Sigmoid colon (tissue), 7 donors: ENCODE data around the gene PTGDS. TPM values are rescaled to one million over a fixed set of nuclear protein-coding genes. Genes with fewer than 3 reads are reported as not detected.
"Not testable (repeated sequence)": the region's sequence is repeated elsewhere in the genome, so short reads cannot be mapped to it uniquely, and the experiment has no call there.

Experiments used
- DNase-seq: peaks from one replicate; pipeline ENCODE4 v3.0.0-alpha.2; 2019
- H3K27ac ChIP-seq, 4 donors: fragments of 200-600 bp; sonication (generic); one replicate each; pipeline ENCODE4 v1.5.1; 2016 to 2019; ENCODE audit warnings: mild to moderate bottlenecking in 1 of 4
- H3K27me3 ChIP-seq, 3 donors: fragments of 200-600 bp; sonication (generic); one replicate each; pipeline ENCODE4 v1.5.1; 2019; ENCODE audit warnings: mild to moderate bottlenecking in 1 of 3
- H3K36me3 ChIP-seq, 4 donors: fragments of 200-600 bp; sonication (generic); one replicate each; pipeline ENCODE4 v1.5.1; 2016 to 2019
- H3K4me1 ChIP-seq, 4 donors: fragments of 200-600 bp; sonication (generic); one replicate each; pipeline ENCODE4 v1.5.1; 2017 to 2019
- H3K4me3 ChIP-seq, 4 donors: fragments of 200-600 bp; sonication (generic); one replicate each; pipeline ENCODE4 v1.5.1; 2017 to 2019; ENCODE audit warnings: mild to moderate bottlenecking in 2 of 4, moderate library complexity in 1 of 4
- H3K9me3 ChIP-seq, 4 donors: fragments of 200-600 bp in 3 of 4; sonication (generic) in 3 of 4; one replicate each; pipeline versions ENCODE4 v1.5.1 to v1.6.1; 2013 to 2019
- CTCF ChIP-seq, 4 experiments: fragments of 450-650 bp in 3 of 4; fragments of 200-600 bp in 1 of 4; IDR thresholded peaks; one replicate each; pipeline ENCODE4 v1.5.1; 2016 to 2019; ENCODE audit warnings: antibody characterized with exemption in 4 of 4, mild to moderate bottlenecking in 3 of 4, moderate library complexity in 2 of 4
- EP300 ChIP-seq, 4 donors: sonication (generic); formaldehyde crosslinking; IDR thresholded peaks; one replicate each; pipeline ENCODE4 v1.6.1; 2017; ENCODE audit warnings: antibody characterized with exemption in 4 of 4
- POLR2A ChIP-seq, 2 donors: fragments of 450-650 bp; IDR thresholded peaks; one replicate each; pipeline ENCODE4 v1.6.1; 2016; ENCODE audit warnings: antibody characterized with exemption in 2 of 2, mild to moderate bottlenecking in 2 of 2, moderate library complexity in 2 of 2
- POLR2AphosphoS5 ChIP-seq, 4 donors: sonication (generic); formaldehyde crosslinking; IDR thresholded peaks; one replicate each; pipeline ENCODE4 v1.6.1; 2017; ENCODE audit warnings: antibody characterized with exemption in 4 of 4
- WGBS, 2 donors: extraction: QIAGEN DNeasy Blood & Tissue Kit; methylation state at CpG; one replicate each; pipeline ENCODE4 v1.1.7; 2013; 5-methylcytosine and 5-hydroxymethylcytosine counted together
- intact Hi-C: fragments of 100-400 bp; cut with DNase I; formaldehyde crosslinking; loops from one replicate; pipeline ENCODE4 v1.15.1; 2023
- polyA plus RNA-seq, 3 donors: library from polyadenylated mRNA; stranded (reverse); fragments of 200-250 nt; gene quantifications; one replicate each; pipeline ENCODE4 v1.2.3, GENCODE V29; 2013
- total RNA-seq, 4 donors: library from RNA; depleted of rRNA; stranded (reverse); fragments of >200 nt; gene quantifications; one replicate each; pipeline ENCODE4 v1.1.0, GENCODE V29; 2016
- donor health status: healthy with polysubstance abuse.
- donor health status: Bipolar disorder and iron deficiency.
- donor health status: healthy.

PTGDS gene
- total and polyA plus RNA-seq, 7 donors, result 8.3 to 218 (median 28.5) TPM

DNA sequence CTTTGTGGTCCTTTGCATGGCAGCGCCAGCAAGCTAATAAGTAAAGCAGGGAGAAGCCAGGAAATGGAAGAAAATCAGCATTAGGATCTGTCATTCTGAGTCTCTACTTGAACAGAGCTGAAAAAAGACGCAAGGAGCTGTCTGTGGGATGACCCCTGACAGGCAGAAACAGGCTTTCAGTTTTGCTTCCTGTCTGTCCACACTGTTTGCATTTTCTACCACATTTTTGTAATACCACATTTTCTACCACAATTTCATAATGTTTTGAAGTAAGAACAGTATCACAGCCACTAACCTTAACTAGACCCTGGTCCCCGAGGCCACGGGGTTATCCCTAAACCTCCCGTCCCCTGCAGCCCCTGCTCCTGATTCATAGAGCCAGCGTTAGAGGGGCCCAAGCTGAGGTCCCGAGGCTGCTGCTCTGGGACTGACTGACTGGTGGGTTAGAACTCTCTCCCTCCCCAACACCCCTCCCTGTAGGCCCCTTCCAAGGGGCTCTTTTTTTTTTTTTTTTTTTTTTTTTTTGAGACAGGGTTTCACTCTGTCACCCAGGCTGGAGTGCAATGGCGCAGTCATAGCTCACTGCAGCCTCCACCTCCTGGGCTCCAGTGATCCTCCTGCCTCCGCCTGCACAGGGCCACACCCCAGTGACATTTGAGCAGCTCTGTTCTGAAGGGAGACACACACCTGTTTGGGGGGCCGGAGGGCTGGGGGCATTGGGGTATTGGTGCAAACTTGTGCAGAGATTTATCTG lies 23.1 kb downstream of the PTGDS start:
- no peaks in the 10 kb centered on the region for H3K9me3 ChIP-seq
- WGBS, 2 donors, result 55 to 71% methylated on average over 10 of the region's 10 CpGs
- H3K27ac ChIP-seq, result peak overlapping the region in 1 of 4 donors; percentile 1
- peaks cover 11 to 33% (median 25%) of the 10 kb centered on the region in 3 donors for H3K27me3 ChIP-seq
- intact Hi-C loops, result no loop called here
- no peak overlapping the region for H3K4me3 ChIP-seq
- no peaks in the 10 kb centered on the region for H3K36me3 ChIP-seq
- DNase-seq, result no peak
- peaks cover 0 to 14% (median 12%) of the 10 kb centered on the region in 4 donors for H3K4me1 ChIP-seq
- TF ChIP-seq POLR2A (IDR thresholded peaks at IDR 0.05), result no peak
- TF ChIP-seq POLR2AphosphoS5 (IDR thresholded peaks at IDR 0.05), result no peak
- no peak for TF ChIP-seq EP300 (IDR thresholded peaks at IDR 0.05)
- TF ChIP-seq CTCF (IDR thresholded peaks at IDR 0.05), result no peak

GRCh38 chr9:137001857-137002645 lies 24.7 kb downstream of the PTGDS start:
- Histone ChIP-seq H3K27ac (no peak overlapping the region), H3K27me3 (peaks cover 3 to 16% (median 8%) of the 10 kb centered on the region in 3 donors), H3K36me3 (no peaks in the 10 kb centered on the region), H3K4me3 (no peak overlapping the region), H3K9me3 (no peaks in the 10 kb centered on the region), H3K4me1 (no peaks in the 10 kb centered on the region)
- intact Hi-C loops, result no loop called here
- 80 to 91% methylated on average over 20 of the region's 20 CpGs for WGBS, 2 donors
- TF ChIP-seq POLR2A (IDR thresholded peaks at IDR 0.05) (no peak), CTCF (IDR thresholded peaks at IDR 0.05) (no peak), EP300 (IDR thresholded peaks at IDR 0.05) (no peak)
- no peak for DNase-seq

DNA sequence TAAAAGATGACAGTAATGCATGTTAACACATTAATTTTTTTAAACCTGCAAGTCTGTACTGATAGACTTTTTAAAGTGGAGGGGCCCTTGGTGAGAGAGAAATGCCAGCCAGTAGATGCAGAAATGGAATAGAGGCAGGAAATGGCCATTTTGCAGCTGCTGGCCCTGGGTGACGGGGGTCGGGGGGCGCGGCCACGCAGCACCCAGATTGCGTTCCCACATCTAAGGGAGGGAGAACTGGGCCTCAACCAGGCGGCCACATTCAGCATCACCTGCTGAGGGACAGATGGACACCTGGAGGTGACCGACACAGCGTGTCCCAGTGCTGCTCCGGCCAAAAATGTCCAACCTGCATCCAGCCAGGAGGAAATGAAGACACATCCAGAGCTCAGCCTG lies 25.3 kb downstream of the PTGDS start:
- Histone ChIP-seq H3K9me3 (no peaks in the 10 kb centered on the region), H3K4me1 (no peaks in the 10 kb centered on the region), H3K27me3 (peaks cover under 1 to 10% (median 2%) of the 10 kb centered on the region in 3 donors), H3K27ac (no peak overlapping the region), H3K36me3 (no peaks in the 10 kb centered on the region), H3K4me3 (no peak overlapping the region)
- no peak for TF ChIP-seq POLR2AphosphoS5 (IDR thresholded peaks at IDR 0.05)
- WGBS, 2 donors, result 88 to 91% methylated on average over 10 of the region's 10 CpGs
- DNase-seq, result no peak
- intact Hi-C loops, result no loop called here

GRCh38 chr9:137004285-137004684 lies 27.0 kb downstream of the PTGDS start:
- TF ChIP-seq CTCF (IDR thresholded peaks at IDR 0.05), result peak in 2 of 4 experiments; percentile 22 to 37
- DNase-seq, H3K27me3 ChIP-seq, H3K27ac ChIP-seq, H3K36me3 ChIP-seq, H3K4me3 ChIP-seq, intact Hi-C loops, H3K4me1 ChIP-seq, H3K9me3 ChIP-seq: not testable (repeated sequence)
- WGBS, 2 donors, result 36 to 47% methylated on average over 17 of the region's 17 CpGs

GRCh38 chr9:137006116-137007003 lies 29.1 kb downstream of the PTGDS start:
- Histone ChIP-seq H3K36me3 (peaks cover 0 to 16% (median 5%) of the 10 kb centered on the region in 4 donors), H3K27ac (no peak overlapping the region), H3K4me3 (no peak overlapping the region), H3K4me1 (no peaks in the 10 kb centered on the region), H3K9me3 (no peaks in the 10 kb centered on the region), H3K27me3 (no peaks in the 10 kb centered on the region)
- no peak for TF ChIP-seq EP300 (IDR thresholded peaks at IDR 0.05)
- TF ChIP-seq CTCF (IDR thresholded peaks at IDR 0.05), result no peak
- no peak for TF ChIP-seq POLR2A (IDR thresholded peaks at IDR 0.05)
- TF ChIP-seq POLR2AphosphoS5 (IDR thresholded peaks at IDR 0.05), result no peak
- WGBS, 2 donors, result 67 to 80% methylated on average over 24 of the region's 24 CpGs
- no peak for DNase-seq
- intact Hi-C loops, result no loop called here
